GM19455 (cell line): ENCODE data around the gene TSKS.

ENCODE experiments used
- ATAC-seq: cut with Tn5 transposase; IDR thresholded peaks from one replicate; pipeline ENCODE4 v1.9.1; 2021; ENCODE audit not compliant: unreplicated experiment

TSKS gene

DNA sequence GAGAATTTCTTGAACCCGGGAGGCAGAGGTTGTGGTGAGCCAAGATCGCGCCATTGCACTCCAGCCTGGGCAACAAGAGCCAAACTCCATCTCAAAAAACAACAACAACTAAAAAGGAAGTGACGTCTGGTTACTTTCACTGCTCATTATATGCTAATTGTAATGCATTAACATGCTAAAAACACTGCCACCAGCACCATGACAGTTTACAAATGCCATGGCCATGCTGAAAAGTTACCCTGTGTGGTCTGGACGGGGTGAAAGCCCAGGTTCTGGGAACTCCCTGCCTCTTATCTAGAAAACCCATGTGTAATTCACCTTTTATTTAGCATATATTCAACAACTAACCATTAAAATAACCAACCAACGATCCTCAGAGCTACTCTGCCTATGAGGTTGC, 44.1 kb downstream of the TSKS start:
- no peak for ATAC-seq

DNA sequence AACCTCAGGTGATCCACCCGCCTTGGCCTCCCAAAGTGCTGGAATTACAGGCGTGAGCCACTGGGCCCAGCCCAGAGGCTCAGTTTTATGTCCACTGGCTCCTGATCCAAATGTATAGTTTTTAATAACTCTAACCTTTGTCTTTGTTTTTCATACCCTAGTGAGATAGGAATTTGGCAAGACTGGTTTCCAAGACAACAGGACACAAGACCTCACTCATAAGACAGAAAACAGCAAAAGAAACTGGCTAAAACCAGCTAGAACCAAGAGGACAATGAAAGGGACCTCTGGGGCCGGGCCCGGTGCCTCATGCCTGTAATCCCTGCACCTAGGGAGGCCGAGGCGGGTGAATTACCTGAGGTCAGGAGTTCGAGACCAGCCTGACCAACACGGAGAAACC, 44.6 kb downstream of the TSKS start:
- ATAC-seq, result no peak

DNA sequence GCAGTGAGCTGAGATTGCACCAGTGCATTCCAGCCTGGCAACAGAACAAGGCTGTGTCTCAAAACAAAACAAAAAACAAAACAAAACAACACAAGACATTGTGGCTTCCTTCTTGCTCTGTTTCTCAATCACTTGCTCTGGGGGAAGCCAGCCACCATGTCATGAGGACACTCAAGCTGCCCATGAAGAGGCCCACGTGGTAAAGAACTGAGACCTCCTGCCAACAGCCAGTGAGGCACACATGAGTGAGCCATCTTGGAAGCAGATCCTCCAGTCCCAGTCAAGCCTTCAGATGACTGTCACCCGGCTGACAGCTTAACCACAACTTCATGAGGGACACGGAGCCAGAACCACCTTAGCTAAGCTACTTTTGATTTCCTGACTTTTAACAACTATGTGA, 47.0 kb downstream of the TSKS start:
- no peak for ATAC-seq

DNA sequence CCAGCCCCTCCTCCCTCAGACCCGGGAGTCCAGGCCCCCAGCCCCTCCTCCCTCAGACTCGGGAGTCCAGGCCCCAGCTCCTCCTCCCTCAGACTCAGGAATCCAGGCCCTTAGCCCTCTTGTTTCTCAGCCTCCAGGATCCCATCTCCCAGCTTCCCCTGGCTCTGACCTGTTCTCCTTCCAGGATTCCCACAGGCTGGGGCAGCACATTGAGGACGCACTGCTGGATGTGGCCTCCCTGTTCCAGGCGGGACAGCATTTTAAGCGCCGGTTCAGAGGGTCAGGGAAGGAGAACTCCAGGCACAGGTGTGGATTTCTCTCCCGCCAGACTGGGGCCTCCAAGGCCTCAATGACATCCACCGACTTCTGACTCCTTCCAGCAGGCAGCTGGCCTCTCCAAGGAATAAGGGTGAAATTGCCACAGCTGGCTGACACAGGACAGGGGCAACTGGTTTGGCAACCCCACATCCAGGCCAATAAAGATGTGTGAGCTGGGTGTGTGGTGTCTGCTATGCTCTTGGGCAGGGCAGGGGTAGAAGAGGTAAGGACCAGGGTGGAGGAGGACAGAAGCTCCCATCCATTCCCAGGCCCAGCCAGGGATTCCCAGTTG, 49.8 kb downstream of the TSKS start:
- ATAC-seq, result no peak

DNA sequence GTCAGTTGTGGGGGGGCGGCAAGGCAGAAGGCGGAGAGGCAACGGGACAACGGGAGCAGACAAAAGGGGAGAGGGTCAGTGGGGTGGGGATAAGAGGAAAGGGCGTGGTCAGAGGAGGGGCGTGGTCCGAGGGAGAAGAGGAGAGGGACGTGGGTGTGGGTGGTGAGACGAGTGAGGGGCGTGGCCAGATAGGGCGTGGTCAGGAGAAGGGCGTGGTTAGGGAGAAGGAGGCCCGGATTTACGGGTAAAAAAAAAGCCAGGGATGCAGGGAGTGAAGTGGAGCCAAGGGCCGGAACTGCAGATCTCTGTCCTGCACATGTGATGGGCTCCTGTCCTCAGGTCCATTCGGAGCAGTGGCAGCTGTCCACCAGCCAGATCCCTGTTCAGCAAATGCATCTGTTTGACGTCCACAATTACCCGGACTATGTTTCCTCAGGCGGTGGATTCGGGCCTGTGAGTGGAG, 50.7 kb downstream of the TSKS start:
- ATAC-seq, result no peak

DNA sequence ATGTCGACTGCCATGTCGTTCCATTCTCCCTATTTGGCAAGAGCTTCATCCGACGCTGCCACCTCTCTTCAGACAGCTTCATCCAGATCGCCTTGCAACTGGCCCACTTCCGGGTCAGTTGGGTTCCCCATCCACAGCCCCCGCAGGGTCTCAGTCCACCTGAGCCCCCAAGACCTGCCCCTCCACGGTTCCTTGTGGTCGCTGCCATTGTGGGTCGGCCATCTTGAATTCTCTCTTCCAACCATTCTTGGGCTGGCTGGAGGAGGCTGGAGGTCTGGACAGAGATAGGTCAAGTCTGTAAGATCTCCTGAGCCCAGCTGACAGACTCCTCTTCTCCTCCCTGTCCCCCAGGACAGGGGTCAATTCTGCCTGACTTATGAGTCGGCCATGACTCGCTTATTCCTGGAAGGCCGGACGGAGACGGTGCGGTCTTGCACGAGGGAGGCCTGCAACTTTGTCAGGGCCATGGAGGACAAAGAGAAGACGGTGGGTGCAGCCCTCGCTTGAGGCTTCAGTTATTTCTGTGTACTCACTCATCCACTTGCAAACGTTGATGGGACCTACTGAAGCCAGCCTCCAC, 52.6 kb downstream of the TSKS start:
- ATAC-seq, result no peak

DNA sequence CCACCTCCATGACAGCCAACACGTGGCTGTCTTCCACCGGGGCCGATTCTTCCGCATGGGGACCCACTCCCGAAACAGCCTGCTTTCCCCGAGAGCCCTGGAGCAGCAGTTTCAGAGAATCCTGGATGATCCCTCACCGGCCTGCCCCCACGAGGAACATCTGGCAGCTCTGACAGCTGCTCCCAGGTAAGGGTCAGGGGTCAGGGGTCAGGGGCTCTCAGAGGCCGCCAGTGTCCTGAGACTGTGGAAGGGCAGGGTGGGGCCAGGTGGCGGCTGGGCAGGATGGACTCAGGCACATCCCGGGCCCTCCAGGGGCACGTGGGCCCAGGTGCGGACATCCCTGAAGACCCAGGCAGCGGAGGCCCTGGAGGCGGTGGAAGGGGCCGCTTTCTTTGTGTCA, 57.2 kb downstream of the TSKS start:
- ATAC-seq, result no peak

DNA sequence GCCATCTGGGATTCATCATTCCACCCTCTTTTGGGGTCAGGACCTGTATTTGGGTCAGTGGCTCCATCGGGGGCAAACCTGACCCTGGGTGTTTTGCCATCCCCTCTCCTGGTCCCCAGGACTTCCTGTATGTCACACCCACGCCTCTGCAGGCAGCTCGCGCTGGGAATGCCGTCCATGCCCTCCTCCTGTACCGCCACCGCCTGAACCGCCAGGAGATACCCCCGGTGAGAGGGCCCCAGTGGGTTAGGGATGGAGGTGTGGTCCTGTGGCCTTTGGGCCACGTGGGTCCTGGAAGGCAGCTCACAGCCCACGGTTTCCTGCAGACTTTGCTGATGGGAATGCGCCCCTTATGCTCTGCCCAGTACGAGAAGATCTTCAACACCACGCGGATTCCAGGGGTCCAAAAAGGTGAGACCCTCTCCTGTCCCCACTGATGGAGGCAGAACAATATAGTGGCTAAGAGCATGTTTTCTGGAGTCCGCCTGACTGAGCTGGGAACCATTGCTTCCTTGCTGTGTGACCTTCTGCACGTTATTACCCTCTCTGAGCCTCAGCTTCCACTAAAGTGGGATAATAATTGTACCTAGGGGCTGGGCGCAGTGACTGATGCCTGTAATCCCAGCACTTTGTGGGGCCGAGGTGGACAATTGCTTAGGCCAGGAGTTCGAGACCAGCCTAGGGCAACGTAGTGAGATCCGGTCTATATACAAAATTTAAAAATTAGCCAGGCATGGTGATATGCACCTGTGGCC, 58.0 kb downstream of the TSKS start:
- ATAC-seq, result no peak

DNA sequence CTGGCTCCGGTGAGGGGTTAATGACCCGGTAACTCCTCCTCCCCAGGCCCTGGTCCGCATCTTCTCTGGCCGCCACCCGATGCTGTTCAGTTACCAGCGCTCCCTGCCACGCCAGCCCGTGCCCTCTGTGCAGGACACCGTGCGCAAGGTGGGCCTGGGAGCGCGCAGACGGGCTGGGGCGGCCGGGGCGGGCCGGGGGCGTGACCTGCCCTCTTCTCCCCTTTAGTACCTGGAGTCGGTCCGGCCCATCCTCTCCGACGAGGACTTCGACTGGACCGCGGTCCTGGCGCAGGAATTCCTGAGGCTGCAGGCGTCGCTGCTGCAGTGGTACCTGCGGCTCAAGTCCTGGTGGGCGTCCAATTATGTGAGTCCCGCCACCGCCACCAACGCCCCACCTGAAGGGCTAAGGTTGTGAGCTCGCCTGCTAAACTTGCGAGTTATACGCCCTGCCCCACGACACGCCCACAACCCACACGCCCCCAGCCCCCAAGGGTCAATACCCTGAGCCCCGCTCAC, 61.8 kb downstream of the TSKS start:
- ATAC-seq, result no peak

DNA sequence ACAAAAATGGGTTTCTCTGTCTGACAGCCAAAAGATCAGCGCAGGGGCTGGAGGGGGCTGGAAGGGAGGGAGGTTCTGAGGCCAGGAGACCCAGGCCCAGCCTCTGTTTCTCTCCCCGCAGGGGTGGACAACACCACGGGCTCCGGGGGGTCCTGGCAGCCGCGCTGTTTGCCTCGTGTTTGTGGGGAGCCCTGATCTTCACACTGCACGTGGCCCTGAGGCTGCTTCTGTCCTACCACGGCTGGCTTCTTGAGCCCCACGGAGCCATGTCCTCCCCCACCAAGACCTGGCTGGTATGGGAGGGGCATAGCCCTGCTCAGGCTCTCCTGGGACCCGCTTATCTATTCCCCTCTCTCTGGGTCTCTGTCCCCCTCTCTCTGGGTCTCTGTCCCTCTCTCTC, 62.5 kb downstream of the TSKS start:
- no peak for ATAC-seq

DNA sequence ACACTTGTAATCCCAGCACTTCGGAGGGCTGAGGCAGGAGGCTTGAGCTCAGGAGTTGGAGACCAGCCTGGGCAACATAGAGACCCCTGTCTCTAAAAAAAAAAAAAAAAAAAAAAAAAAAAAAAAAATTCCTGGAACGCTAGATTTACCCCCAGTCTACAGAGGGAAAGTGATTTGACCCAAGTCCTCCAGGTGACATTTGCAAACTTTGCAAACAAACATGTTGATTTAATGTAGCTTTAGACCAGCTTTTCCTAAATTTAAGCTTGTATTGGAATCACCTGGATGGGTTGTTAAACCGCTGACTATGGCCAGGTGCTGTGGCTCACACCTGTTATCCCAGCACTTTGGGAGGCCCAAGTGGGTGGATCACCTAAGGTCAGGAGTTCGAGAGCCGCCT, 63.7 kb downstream of the TSKS start:
- ATAC-seq, result no peak

DNA sequence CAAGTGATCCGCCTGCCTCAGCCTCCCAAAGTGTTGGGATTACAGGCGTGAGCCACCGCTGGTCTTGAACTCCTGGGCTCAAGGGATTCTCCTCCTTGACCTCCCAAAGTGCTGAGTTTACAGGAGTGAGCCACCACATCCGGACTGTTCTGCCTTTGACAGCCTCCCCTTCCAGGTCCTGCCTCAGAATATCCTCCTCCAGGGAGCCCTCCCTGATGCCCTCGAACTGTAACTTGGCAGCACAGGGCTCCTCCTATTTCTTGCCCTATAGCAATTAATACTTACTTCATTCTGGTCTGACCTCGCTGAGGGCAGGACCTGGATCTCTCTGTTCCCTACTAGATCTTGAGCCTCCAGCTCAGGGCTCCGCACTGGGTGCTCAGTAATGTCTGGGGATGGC, 66.2 kb downstream of the TSKS start:
- ATAC-seq, result no peak

DNA sequence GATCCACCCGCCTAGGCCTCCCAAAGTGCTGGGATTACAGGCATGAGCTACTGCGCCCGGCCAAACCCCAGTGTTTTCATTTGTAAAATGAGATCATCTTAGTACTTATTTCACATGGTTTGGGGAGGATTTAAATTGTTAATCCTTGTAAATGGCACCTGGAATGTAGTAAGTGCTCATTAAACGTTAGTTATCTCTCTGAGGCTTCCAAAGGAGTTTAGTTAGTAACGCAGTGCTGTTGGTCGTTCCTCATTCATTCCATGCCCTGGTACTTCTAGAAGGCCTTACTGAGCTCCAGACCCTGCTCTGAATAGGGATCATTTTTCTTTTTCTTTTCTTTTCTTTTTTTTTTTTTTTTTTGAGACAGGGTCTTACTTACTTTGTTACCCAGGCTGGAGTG, 67.0 kb downstream of the TSKS start:
- no peak for ATAC-seq

DNA sequence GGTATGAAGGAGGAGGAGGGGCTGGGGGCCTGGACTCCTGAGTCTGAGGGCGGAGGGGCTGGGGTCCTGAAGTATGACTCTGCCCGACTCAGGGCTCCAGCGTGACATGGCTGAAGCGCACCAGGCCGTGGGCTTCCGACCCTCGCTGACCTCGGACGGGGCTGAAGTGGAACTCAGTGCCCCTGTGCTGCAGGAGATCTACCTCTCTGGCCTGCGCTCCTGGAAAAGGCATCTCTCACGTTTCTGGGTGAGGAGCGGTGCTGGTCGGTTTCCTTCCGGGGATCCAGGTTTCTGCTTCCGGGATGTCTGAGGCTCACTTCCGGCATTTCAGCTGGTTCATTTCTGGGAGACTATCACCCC, 71.0 kb downstream of the TSKS start:
- no peak for ATAC-seq

DNA sequence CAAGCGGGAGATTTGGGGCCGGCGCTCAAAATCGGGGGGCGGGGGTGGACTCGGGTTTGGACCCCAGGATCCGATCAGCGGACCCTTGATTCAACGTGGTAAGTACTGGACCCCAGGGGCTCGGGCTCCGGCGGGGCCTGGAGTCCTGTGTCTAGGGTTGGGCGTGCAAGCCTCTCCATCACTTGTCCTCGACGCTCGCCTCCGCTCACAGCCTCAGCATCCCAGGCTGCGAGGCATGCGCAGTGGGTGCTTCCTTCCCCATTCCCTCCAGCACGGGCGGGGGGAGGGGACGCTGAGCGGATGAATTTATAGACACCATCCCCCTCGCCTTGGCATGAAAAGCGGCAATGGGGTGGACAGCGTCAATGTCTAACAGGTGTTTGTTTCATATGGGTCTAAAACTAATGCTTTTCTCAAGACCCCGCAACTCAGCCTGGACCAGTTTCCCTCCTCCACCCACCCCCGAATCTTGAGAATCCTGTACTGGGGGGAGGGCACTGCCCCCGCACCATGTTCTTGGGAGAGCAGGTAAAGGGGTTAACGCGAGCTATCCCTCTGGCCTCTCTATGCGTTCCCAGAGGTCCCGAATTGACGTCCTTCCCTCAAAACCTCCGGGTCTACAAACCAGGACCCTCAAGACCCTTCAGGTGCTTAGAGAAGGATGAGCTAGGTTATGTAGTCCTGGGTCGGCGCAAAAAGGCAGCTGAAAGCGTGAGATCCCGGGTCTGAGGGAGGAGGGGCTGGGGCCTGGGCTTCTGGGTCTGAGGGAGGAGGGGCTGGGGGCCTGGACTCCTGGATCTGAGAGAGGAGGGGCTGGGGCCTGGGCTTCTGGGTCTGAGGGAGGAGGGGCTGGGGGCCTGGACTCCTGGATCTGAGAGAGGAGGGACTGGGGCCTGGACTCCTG, 71.6 kb downstream of the TSKS start:
- no peak for ATAC-seq

DNA sequence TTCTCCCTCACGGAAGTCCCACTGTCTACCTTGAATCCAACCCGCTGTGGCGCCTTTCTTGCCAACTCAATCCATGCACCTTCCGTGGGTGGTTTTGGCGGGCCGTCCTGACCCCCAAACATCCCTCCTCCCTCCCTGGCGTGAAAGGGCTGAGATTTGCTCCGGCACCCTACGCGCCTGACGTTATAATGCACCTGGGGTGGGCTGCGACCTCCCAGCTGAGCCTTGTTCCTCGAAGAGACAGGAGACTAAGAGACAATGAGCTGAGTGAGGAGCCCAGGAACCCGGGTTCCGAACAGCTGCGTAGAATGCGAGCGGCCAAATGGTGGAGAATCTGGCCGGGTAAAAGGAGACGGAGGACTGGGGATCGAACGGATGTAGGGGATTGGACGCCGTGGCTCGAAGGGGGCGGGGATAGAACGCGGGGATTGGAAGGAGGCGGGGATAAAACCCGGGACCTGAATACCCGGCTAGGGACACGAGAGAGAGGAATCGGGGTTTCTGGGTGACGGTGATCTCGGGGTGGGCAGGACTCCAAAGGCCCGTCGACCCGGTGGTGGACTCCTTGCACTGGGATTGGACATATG, 72.4 kb downstream of the TSKS start, which contains the start of gene CPT1C:
Gene CPT1C, plus strand, starts transcription at position 461 of the 587 bp plus-strand sequence. CDS start 1,137 bp downstream, outside the sequence.
- no peak for ATAC-seq

DNA sequence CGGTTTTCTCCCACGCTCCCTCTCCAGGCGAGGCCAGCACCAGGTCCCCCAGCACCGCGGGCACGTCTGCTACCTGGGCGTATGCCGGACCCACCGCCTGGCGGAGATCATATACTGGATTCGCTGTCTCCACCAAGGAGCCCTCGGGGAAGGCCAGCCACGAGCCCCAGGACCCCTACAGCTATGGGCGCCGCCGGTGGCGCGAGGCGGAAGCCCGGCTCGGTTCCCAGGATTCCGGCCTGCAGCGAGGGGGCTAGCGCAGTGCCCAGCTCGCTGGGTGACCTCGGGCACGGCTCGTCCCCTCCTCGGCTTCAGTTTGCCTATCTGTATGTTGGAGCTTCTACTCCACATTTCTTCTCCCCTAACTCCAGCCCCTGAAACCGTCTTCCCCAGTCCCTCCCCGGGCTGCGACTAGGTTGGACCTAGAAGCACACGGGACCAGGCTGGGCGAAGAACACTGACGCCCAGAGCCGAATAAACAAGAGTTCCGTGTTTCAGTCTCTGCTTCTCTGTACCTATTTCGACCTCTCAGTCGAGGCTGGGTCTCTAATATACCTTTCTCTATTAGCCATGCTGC, 72.9 kb downstream of the TSKS start:
- no peak for ATAC-seq
